ENCODE data around the gene NAPA. TPM values are rescaled to one million over a fixed set of nuclear protein-coding genes. Genes with fewer than 3 reads are reported as not detected.

The NAPA gene
- total and polyA plus RNA-seq, 10 of the 15 experiments (the other 5 are each of a cell fraction or from before 2014, with no cell fraction given): 8.2 to 193 (median 102) TPM

GRCh38 chr19:47510516-47511127 is 4.2 kb downstream of the NAPA start:
- DNase-seq (ENCODE audit: low read depth, low spot score) (no peak), ATAC-seq (no peak), FAIRE-seq (no peak)
- Histone ChIP-seq H3K4me3 (no peak overlapping the region), H3K4me1 (ENCODE audit: control insufficient read depth, insufficient read depth, low read length) (peaks cover 8% of the 10 kb centered on the region), H3K27ac (ENCODE audit: control insufficient read depth, insufficient read depth) (no peak overlapping the region), H3K9ac (ENCODE audit: control insufficient read depth, insufficient read depth, low read length) (no peak overlapping the region), H3K79me2 (ENCODE audit: control insufficient read depth, insufficient read depth, low read length) (peaks cover 73% of the 10 kb centered on the region), H3K36me3 (ENCODE audit: control insufficient read depth in 2 of 2, insufficient read depth in 2 of 2, low read length in 1 of 2) (peaks cover 10 to 13% of the 10 kb centered on the region in 2 experiments; a peak in 3 of 4 replicates), H3K27me3 (replicated peaks in 1 of 2; ENCODE audit: control insufficient read depth in 2 of 2, insufficient read depth in 2 of 2, low read length in 1 of 2) (no peaks in the 10 kb centered on the region), H3K4me2 (ENCODE audit: control insufficient read depth, insufficient read depth) (no peak overlapping the region; the same call in 1 of the 2 replicates), H4K20me1 (ENCODE audit: control insufficient read depth, insufficient read depth) (no peaks in the 10 kb centered on the region; the same call in 1 of the 2 replicates), H3K9me3 (replicated peaks; ENCODE audit: control insufficient read depth, insufficient read depth, low read length) (no peaks in the 10 kb centered on the region), H2AFZ (ENCODE audit: control insufficient read depth, low read depth, low read length) (no peak overlapping the region)
- ChIA-PET RAD21 (ENCODE audit: unreplicated experiment) (no interaction called here), CTCF (interaction anchor here (2.2 kb wide), 1 partner anchor 74 kb away, joined by 7 read pairs; no protein-coding TSS in a partner anchor), POLR2A (interaction anchor here (0.8 kb wide), 1 partner anchor 22 kb away, joined by 3 read pairs; no protein-coding TSS in a partner anchor), SMC1A (ENCODE audit: uncharacterized antibody, unreplicated experiment) (interaction anchor here (3.2 kb wide), 1 partner anchor 26 kb away, joined by 16 read pairs; the partner anchor contains the start of gene KPTN)
- WGBS (ENCODE audit: insufficient coverage, insufficient replicate concordance, low lambda C conversion rate, missing lambda C conversion rate): 83% methylated on average over 12 of the region's 12 CpGs
- in situ Hi-C loops (cut with MboI) (no loop called here), intact Hi-C loops (cut with micrococcal nuclease; ENCODE audit: unreplicated experiment) (loop anchor here (10.0 kb wide), 1 partner anchor 226 kb away; no protein-coding TSS in a partner anchor)
- TF ChIP-seq BCL3 (IDR thresholded peaks at IDR 0.05; ENCODE audit: borderline replicate concordance, insufficient read depth, low read depth, low read length, poor library complexity, severe bottlenecking): no peak
- TF ChIP-seq, protein P1, sequence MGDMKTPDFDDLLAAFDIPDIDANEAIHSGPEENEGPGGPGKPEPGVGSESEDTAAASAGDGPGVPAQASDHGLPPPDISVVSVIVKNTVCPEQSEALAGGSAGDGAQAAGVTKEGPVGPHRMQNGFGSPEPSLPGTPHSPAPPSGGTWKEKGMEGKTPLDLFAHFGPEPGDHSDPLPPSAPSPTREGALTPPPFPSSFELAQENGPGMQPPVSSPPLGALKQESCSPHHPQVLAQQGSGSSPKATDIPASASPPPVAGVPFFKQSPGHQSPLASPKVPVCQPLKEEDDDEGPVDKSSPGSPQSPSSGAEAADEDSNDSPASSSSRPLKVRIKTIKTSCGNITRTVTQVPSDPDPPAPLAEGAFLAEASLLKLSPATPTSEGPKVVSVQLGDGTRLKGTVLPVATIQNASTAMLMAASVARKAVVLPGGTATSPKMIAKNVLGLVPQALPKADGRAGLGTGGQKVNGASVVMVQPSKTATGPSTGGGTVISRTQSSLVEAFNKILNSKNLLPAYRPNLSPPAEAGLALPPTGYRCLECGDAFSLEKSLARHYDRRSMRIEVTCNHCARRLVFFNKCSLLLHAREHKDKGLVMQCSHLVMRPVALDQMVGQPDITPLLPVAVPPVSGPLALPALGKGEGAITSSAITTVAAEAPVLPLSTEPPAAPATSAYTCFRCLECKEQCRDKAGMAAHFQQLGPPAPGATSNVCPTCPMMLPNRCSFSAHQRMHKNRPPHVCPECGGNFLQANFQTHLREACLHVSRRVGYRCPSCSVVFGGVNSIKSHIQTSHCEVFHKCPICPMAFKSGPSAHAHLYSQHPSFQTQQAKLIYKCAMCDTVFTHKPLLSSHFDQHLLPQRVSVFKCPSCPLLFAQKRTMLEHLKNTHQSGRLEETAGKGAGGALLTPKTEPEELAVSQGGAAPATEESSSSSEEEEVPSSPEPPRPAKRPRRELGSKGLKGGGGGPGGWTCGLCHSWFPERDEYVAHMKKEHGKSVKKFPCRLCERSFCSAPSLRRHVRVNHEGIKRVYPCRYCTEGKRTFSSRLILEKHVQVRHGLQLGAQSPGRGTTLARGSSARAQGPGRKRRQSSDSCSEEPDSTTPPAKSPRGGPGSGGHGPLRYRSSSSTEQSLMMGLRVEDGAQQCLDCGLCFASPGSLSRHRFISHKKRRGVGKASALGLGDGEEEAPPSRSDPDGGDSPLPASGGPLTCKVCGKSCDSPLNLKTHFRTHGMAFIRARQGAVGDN (IDR thresholded peaks at IDR 0.05): no peak
- TF ChIP-seq SMC3 (IDR thresholded peaks at IDR 0.05; ENCODE audit: borderline replicate concordance, low read length): no peak
- no peak for TF ChIP-seq KAT2A (conservative IDR thresholded peaks at IDR 0.05; ENCODE audit: control insufficient read depth, low read depth, low read length)
- TF ChIP-seq USF1 (IDR thresholded peaks at IDR 0.05; ENCODE audit: borderline replicate concordance, extremely low read length, insufficient read depth, low read depth, low read length): no peak
- no peak for TF ChIP-seq SUZ12 (IDR thresholded peaks at IDR 0.05; ENCODE audit: unreplicated experiment)
- TF ChIP-seq RCOR1 (conservative IDR thresholded peaks at IDR 0.05; ENCODE audit: low read depth, low read length): no peak
- no peak for TF ChIP-seq TCF7 (IDR thresholded peaks at IDR 0.05; ENCODE audit: borderline replicate concordance)
- no peak for TF ChIP-seq JUNB (IDR thresholded peaks at IDR 0.05)
- TF ChIP-seq ZZZ3 (IDR thresholded peaks at IDR 0.05; ENCODE audit: control insufficient read depth, insufficient read length, low read depth): no peak
- TF ChIP-seq MYC (IDR thresholded peaks at IDR 0.05; ENCODE audit: insufficient read depth, insufficient read length, insufficient replicate concordance, low read length, severe bottlenecking): no peak
- no peak for TF ChIP-seq RBBP5 (conservative IDR thresholded peaks at IDR 0.05)
- no peak for TF ChIP-seq TCF12 (IDR thresholded peaks at IDR 0.05; ENCODE audit: low read depth, low read length)
- no peak for TF ChIP-seq HDAC2 (IDR thresholded peaks at IDR 0.05)
- BruUV-seq (replicated peaks): no TSS peak

Measured in GM12878 (cell line).